HEK293 (cell line): Measurements from ENCODE around the gene SSBP1.

Experiments
- ZBTB1 ChIP-seq: fragments of 450-650 bp; formaldehyde crosslinking; IDR thresholded peaks from 2 replicates; pipeline ENCODE4 v1.5.1; 2016; ENCODE audit warnings: missing biosample characterization, missing genetic modification characterization
- ZBTB17 ChIP-seq: fragments of 450-650 bp; formaldehyde crosslinking; IDR thresholded peaks from 2 replicates; pipeline ENCODE4 v1.5.1; 2016; ENCODE audit warnings: missing biosample characterization, missing genetic modification characterization
- ZBTB8A ChIP-seq: fragments of 450-650 bp; formaldehyde crosslinking; IDR thresholded peaks from 2 replicates; pipeline ENCODE4 v1.5.1; 2016; ENCODE audit warnings: missing biosample characterization, missing genetic modification characterization
- ZFP3 ChIP-seq: fragments of 450-650 bp; formaldehyde crosslinking; IDR thresholded peaks from 2 replicates; pipeline ENCODE4 v1.5.1; 2016; ENCODE audit warnings: low read depth, missing biosample characterization, missing genetic modification characterization
- ZNF266 ChIP-seq: fragments of 450-650 bp; formaldehyde crosslinking; IDR thresholded peaks from 2 replicates; pipeline ENCODE4 v1.5.1; 2016; ENCODE audit warnings: missing biosample characterization, missing genetic modification characterization, low read depth
- ZNF416 ChIP-seq: fragments of 450-650 bp; formaldehyde crosslinking; IDR thresholded peaks from 2 replicates; pipeline ENCODE4 v1.5.1; 2016; ENCODE audit warnings: missing biosample characterization, missing genetic modification characterization
- ZNF843 ChIP-seq: fragments of 450-650 bp; formaldehyde crosslinking; IDR thresholded peaks from 2 replicates; pipeline ENCODE4 v1.5.1; 2016; ENCODE audit warnings: missing biosample characterization, missing genetic modification characterization
- TF ChIP-seq, protein P1 (sequence below): fragments of 450-650 bp; formaldehyde crosslinking; IDR thresholded peaks from 2 replicates; pipeline ENCODE4; 2016; ENCODE audit warnings: missing biosample characterization, missing genetic modification characterization
- TF ChIP-seq, protein P2 (sequence below): fragments of 450-650 bp; formaldehyde crosslinking; IDR thresholded peaks from 2 replicates; pipeline ENCODE4 v1.5.1; 2016; ENCODE audit warnings: missing biosample characterization, missing genetic modification characterization
- TF ChIP-seq, protein P3 (sequence below): fragments of 450-650 bp; formaldehyde crosslinking; conservative IDR thresholded peaks from 2 replicates; pipeline ENCODE4 v1.5.1; 2016; ENCODE audit warnings: low read depth, missing biosample characterization, missing genetic modification characterization

DNA sequence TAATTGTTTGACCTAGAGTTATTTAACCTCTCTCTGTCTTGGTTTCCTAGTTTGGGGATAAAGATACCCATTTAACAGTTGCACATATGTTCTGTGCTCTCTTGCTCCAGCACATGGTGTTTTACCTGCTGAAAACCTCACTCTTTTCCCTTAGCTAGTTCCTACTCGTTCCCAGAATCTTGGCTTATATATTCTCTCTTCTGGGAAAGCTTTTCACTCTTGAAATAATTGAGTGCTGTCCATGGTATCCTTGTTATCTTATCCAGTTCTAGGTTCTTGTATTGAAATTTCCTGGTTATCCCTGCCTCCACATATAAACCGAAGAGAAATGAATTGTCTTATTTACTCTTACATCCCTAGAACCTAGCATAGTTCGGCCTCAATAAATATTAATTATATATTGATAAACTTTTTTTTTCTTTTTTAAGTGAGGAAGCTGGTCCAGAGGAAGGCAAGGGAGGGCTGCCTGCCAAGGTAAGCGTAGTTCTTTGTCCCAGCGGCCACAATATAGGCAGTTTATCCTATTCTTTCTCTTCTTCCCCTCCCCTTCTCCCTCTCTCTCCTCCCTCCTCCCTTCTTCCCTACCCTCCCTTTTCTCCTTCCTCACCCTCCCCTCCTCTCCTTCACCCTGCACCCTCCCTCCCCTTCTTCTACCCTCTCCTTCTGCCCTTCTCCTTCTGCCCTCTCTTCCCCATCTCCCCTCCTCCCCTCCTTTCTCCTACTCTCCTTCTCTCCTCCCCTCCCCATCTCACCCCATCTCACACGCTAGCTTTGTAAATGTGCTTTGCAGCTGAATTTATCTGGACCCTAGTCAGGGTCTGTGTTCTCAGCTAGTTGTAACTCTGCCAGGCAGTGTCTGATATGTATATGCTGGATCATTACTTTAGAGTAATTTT lies 22.1 kb upstream of the SSBP1 start:
- TF ChIP-seq, protein P1, sequence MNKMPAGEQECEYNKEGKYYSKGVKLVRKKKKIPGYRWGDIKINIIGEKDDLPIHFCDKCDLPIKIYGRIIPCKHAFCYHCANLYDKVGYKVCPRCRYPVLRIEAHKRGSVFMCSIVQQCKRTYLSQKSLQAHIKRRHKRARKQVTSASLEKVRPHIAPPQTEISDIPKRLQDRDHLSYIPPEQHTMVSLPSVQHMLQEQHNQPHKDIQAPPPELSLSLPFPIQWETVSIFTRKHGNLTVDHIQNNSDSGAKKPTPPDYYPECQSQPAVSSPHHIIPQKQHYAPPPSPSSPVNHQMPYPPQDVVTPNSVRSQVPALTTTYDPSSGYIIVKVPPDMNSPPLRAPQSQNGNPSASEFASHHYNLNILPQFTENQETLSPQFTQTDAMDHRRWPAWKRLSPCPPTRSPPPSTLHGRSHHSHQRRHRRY (tag by site-specific recombination), result no peak
- no peak for TF ChIP-seq ZBTB8A (tag by site-specific recombination)
- no peak for TF ChIP-seq ZNF416 (tag by site-specific recombination)
- no peak for TF ChIP-seq ZNF843 (tag by site-specific recombination)
- TF ChIP-seq, protein P2, sequence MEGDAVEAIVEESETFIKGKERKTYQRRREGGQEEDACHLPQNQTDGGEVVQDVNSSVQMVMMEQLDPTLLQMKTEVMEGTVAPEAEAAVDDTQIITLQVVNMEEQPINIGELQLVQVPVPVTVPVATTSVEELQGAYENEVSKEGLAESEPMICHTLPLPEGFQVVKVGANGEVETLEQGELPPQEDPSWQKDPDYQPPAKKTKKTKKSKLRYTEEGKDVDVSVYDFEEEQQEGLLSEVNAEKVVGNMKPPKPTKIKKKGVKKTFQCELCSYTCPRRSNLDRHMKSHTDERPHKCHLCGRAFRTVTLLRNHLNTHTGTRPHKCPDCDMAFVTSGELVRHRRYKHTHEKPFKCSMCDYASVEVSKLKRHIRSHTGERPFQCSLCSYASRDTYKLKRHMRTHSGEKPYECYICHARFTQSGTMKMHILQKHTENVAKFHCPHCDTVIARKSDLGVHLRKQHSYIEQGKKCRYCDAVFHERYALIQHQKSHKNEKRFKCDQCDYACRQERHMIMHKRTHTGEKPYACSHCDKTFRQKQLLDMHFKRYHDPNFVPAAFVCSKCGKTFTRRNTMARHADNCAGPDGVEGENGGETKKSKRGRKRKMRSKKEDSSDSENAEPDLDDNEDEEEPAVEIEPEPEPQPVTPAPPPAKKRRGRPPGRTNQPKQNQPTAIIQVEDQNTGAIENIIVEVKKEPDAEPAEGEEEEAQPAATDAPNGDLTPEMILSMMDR (tag by site-specific recombination), result no peak
- TF ChIP-seq ZNF266 (tag by site-specific recombination), result no peak
- no peak for TF ChIP-seq ZFP3 (tag by site-specific recombination)
- TF ChIP-seq ZBTB17, result no peak
- TF ChIP-seq, protein P3, sequence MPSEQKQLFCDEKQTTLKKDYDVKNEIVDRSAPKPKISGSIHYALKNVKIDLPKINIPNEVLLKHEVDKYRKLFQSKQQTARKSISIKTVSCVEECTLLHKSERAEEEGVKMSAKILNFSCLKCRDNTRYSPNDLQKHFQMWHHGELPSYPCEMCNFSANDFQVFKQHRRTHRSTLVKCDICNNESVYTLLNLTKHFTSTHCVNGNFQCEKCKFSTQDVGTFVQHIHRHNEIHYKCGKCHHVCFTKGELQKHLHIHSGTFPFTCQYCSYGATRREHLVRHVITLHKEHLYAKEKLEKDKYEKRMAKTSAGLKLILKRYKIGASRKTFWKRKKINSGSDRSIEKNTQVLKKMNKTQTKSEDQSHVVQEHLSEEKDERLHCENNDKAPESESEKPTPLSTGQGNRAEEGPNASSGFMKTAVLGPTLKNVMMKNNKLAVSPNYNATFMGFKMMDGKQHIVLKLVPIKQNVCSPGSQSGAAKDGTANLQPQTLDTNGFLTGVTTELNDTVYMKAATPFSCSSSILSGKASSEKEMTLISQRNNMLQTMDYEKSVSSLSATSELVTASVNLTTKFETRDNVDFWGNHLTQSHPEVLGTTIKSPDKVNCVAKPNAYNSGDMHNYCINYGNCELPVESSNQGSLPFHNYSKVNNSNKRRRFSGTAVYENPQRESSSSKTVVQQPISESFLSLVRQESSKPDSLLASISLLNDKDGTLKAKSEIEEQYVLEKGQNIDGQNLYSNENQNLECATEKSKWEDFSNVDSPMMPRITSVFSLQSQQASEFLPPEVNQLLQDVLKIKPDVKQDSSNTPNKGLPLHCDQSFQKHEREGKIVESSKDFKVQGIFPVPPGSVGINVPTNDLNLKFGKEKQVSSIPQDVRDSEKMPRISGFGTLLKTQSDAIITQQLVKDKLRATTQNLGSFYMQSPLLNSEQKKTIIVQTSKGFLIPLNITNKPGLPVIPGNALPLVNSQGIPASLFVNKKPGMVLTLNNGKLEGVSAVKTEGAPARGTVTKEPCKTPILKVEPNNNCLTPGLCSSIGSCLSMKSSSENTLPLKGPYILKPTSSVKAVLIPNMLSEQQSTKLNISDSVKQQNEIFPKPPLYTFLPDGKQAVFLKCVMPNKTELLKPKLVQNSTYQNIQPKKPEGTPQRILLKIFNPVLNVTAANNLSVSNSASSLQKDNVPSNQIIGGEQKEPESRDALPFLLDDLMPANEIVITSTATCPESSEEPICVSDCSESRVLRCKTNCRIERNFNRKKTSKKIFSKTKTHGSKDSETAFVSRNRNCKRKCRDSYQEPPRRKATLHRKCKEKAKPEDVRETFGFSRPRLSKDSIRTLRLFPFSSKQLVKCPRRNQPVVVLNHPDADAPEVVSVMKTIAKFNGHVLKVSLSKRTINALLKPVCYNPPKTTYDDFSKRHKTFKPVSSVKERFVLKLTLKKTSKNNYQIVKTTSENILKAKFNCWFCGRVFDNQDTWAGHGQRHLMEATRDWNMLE (tag by site-specific recombination), result no peak
- TF ChIP-seq ZBTB1 (tag by site-specific recombination), result no peak
